ENCODE results near the gene RNU6-9.

Gene RNU6-9

GRCh38 chr19:933553-933882 is 40.2 kb downstream of the RNU6-9 start:
- peaks cover 2% of the 10 kb centered on the region; the same call in 1 of the 2 replicates for H3K4me1 ChIP-seq (ENCODE audit: insufficient read depth, low read length)
- no peak overlapping the region for H2AFZ ChIP-seq (ENCODE audit: low read depth, low read length)
- H3K27me3 ChIP-seq (ENCODE audit: insufficient read depth, low read length, poor library complexity): no peaks in the 10 kb centered on the region
- H3K4me3 ChIP-seq (ENCODE audit: low read depth in 1 of 2, low read length in 2 of 2): no peak overlapping the region
- H3K9ac ChIP-seq (ENCODE audit: low read depth, low read length): no peak overlapping the region
- H3K4me2 ChIP-seq (ENCODE audit: insufficient read depth, low read length): no peak overlapping the region
- H3K79me2 ChIP-seq (ENCODE audit: insufficient read depth, low read length): peaks cover 60% of the 10 kb centered on the region
- no peaks in the 10 kb centered on the region for H3K9me3 ChIP-seq (ENCODE audit: insufficient read depth, low read length, severe bottlenecking)
- no peak overlapping the region for H3K27ac ChIP-seq (ENCODE audit: low read length)
- ATAC-seq (ENCODE audit: insufficient read depth, low read depth): no peak
- DNase-seq: no peak
- no peak for TF ChIP-seq CTCF (IDR thresholded peaks at IDR 0.05; ENCODE audit: borderline replicate concordance, extremely low read depth, low read length, poor library complexity, severe bottlenecking)
- no peak for TF ChIP-seq EZH2 (IDR thresholded peaks at IDR 0.05; ENCODE audit: borderline replicate concordance, low read depth, low read length, severe bottlenecking)
- peaks cover 63% of the 10 kb centered on the region for H3K36me3 ChIP-seq (ENCODE audit: insufficient read depth, low read length)
- peaks cover 32% of the 10 kb centered on the region for H4K20me1 ChIP-seq (ENCODE audit: insufficient read depth, low read length)

GRCh38 chr19:934197-934840 is 41.0 kb downstream of the RNU6-9 start:
- H3K9ac ChIP-seq (ENCODE audit: low read depth, low read length): no peak overlapping the region
- H3K9me3 ChIP-seq (ENCODE audit: insufficient read depth, low read length, severe bottlenecking): no peaks in the 10 kb centered on the region
- peaks cover 30% of the 10 kb centered on the region for H4K20me1 ChIP-seq (ENCODE audit: insufficient read depth, low read length)
- TF ChIP-seq CTCF (IDR thresholded peaks at IDR 0.05; ENCODE audit: borderline replicate concordance, extremely low read depth, low read length, poor library complexity, severe bottlenecking): no peak
- no peak for TF ChIP-seq EZH2 (IDR thresholded peaks at IDR 0.05; ENCODE audit: borderline replicate concordance, low read depth, low read length, severe bottlenecking)
- H3K79me2 ChIP-seq (ENCODE audit: insufficient read depth, low read length): peaks cover 62% of the 10 kb centered on the region
- no peak for DNase-seq
- no peak overlapping the region for H3K27ac ChIP-seq (ENCODE audit: low read length)
- peaks cover 58% of the 10 kb centered on the region for H3K36me3 ChIP-seq (ENCODE audit: insufficient read depth, low read length)
- no peak overlapping the region for H3K4me3 ChIP-seq (ENCODE audit: low read depth in 1 of 2, low read length in 2 of 2)
- no peak overlapping the region for H2AFZ ChIP-seq (ENCODE audit: low read depth, low read length)
- no peaks in the 10 kb centered on the region for H3K27me3 ChIP-seq (ENCODE audit: insufficient read depth, low read length, poor library complexity)
- H3K4me2 ChIP-seq (ENCODE audit: insufficient read depth, low read length): no peak overlapping the region
- ATAC-seq (ENCODE audit: insufficient read depth, low read depth): no peak
- no peaks in the 10 kb centered on the region for H3K4me1 ChIP-seq (ENCODE audit: insufficient read depth, low read length)

- TF ChIP-seq CTCF (IDR thresholded peaks at IDR 0.05; ENCODE audit: borderline replicate concordance, extremely low read depth, low read length, poor library complexity, severe bottlenecking) (no peak), EZH2 (IDR thresholded peaks at IDR 0.05; ENCODE audit: borderline replicate concordance, low read depth, low read length, severe bottlenecking) (no peak)
- DNase-seq (no peak), ATAC-seq (ENCODE audit: insufficient read depth, low read depth) (no peak)
- Histone ChIP-seq H3K4me1 (ENCODE audit: insufficient read depth, low read length) (no peaks in the 10 kb centered on the region), H3K9me3 (ENCODE audit: insufficient read depth, low read length, severe bottlenecking) (no peaks in the 10 kb centered on the region), H2AFZ (ENCODE audit: low read depth, low read length) (no peak overlapping the region), H3K9ac (ENCODE audit: low read depth, low read length) (no peak overlapping the region), H3K27me3 (ENCODE audit: insufficient read depth, low read length, poor library complexity) (no peaks in the 10 kb centered on the region), H3K27ac (ENCODE audit: low read length) (no peak overlapping the region), H4K20me1 (ENCODE audit: insufficient read depth, low read length) (peaks cover 36% of the 10 kb centered on the region), H3K4me3 (ENCODE audit: low read depth in 1 of 2, low read length in 2 of 2) (no peak overlapping the region), H3K79me2 (ENCODE audit: insufficient read depth, low read length) (peaks cover 68% of the 10 kb centered on the region), H3K4me2 (ENCODE audit: insufficient read depth, low read length) (no peak overlapping the region), H3K36me3 (ENCODE audit: insufficient read depth, low read length) (peaks cover 58% of the 10 kb centered on the region)
These were observed 41.7 kb downstream of the RNU6-9 start for GRCh38 chr19:934865-935479.

Data from DND-41 (cell line).